ENCODE results near the gene PAX5.

DNA sequence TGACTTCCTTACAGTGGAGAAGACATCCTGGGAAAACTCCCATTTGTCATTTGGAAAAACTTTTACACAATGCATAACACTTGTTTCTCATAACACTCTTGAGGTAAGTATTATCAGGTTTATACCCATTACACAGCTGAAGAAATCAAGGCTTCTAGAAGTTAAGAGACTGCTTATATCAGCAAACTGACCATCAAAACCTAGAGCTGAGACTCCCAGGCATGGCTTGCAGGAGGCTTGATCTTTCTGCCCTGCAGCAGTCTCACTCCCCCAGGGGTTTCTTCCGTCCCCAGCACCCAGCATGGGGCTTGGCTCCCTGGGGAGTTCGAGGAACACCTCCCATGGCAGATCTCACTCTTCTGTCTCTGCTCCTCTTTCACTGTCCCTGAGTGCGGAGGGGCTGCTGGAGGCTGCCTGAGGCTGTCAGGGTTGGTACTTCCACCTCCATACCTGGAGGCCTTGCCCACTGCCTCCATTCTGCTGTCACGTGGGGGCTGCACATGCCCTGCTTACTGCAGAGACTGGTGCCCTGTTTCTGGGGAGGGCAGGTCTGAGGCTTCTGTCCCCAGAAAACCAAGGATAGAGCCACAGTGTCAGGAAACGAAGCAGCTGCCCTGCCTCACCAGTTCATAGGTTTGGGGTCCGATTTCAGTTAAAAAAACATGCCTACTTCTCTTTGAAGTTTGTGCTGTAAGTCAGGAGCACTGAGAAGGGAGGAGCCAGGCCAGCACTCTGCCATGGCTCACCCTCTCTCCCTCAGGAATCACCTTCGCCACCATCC is 202.5 kb downstream of the PAX5 start:
- TF ChIP-seq POLR2A (IDR thresholded peaks at IDR 0.05), result no peak
- TF ChIP-seq, protein P1, sequence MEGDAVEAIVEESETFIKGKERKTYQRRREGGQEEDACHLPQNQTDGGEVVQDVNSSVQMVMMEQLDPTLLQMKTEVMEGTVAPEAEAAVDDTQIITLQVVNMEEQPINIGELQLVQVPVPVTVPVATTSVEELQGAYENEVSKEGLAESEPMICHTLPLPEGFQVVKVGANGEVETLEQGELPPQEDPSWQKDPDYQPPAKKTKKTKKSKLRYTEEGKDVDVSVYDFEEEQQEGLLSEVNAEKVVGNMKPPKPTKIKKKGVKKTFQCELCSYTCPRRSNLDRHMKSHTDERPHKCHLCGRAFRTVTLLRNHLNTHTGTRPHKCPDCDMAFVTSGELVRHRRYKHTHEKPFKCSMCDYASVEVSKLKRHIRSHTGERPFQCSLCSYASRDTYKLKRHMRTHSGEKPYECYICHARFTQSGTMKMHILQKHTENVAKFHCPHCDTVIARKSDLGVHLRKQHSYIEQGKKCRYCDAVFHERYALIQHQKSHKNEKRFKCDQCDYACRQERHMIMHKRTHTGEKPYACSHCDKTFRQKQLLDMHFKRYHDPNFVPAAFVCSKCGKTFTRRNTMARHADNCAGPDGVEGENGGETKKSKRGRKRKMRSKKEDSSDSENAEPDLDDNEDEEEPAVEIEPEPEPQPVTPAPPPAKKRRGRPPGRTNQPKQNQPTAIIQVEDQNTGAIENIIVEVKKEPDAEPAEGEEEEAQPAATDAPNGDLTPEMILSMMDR (IDR thresholded peaks at IDR 0.05), result no peak
